ENCODE data around the gene SLU7.

The SLU7 gene

DNA sequence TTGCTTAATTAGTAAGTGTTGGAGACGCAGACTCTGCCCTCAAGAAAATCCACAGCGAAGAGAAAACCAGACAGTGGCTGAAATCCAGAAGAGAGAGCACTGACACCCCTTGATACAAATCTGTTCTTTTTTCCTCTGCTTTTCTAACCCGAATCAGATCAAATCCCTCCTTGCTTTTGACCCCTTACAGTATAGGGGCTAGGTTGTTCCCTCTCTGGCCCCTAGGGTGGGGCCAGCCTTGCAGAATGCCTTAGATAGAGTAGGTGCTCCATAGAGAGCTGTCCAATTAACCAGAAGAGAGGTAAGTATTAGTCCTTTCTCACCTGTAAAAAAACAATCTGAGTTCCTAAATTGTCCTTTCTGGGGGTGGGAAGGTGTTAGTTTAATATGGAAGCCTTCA is 58.6 kb downstream of the SLU7 start:
- Histone ChIP-seq H3K27ac (ENCODE audit: poor library complexity, severe bottlenecking) (no peak overlapping the region), H3K4me1 (ENCODE audit: insufficient read depth, poor library complexity, severe bottlenecking) (no peaks in the 10 kb centered on the region), H3K36me3 (ENCODE audit: low read depth) (no peaks in the 10 kb centered on the region), H3K4me3 (ENCODE audit: severe bottlenecking) (no peak overlapping the region), H3K27me3 (ENCODE audit: insufficient read depth, poor library complexity, severe bottlenecking) (no peaks in the 10 kb centered on the region), H3K9me3 (ENCODE audit: severe bottlenecking) (no peaks in the 10 kb centered on the region)
- TF ChIP-seq, protein P1, sequence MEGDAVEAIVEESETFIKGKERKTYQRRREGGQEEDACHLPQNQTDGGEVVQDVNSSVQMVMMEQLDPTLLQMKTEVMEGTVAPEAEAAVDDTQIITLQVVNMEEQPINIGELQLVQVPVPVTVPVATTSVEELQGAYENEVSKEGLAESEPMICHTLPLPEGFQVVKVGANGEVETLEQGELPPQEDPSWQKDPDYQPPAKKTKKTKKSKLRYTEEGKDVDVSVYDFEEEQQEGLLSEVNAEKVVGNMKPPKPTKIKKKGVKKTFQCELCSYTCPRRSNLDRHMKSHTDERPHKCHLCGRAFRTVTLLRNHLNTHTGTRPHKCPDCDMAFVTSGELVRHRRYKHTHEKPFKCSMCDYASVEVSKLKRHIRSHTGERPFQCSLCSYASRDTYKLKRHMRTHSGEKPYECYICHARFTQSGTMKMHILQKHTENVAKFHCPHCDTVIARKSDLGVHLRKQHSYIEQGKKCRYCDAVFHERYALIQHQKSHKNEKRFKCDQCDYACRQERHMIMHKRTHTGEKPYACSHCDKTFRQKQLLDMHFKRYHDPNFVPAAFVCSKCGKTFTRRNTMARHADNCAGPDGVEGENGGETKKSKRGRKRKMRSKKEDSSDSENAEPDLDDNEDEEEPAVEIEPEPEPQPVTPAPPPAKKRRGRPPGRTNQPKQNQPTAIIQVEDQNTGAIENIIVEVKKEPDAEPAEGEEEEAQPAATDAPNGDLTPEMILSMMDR (IDR thresholded peaks at IDR 0.05; ENCODE audit: poor library complexity, severe bottlenecking), result no peak
- DNase-seq (ENCODE audit: low spot score), result no peak
- no peak for ATAC-seq (ENCODE audit: low read depth)

DNA sequence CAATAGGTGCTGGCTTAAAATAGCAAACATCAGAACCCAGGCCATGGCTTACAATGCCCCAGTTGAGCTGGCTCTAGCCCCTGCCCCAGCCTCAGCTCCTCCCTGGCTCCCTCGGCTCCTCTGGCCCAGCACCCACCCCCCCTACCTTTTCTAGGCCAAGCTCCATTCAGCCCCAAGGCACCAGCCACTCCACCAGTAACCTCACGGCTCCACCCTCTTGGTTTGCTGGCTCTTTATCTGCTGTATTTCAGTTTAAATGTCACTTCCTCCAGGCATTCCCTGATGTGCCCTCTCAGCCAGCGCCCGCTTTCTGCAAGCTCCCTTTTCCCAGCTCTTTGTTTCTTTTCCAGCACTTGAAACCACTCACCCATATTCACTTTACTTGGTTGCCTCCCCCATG is 59.1 kb downstream of the SLU7 start:
- DNase-seq (ENCODE audit: low spot score) (no peak), ATAC-seq (ENCODE audit: low read depth) (peak; percentile 32; the same call in 1 of the 3 replicates)
- Histone ChIP-seq H3K36me3 (ENCODE audit: low read depth) (no peaks in the 10 kb centered on the region), H3K4me1 (ENCODE audit: insufficient read depth, poor library complexity, severe bottlenecking) (no peaks in the 10 kb centered on the region), H3K9me3 (ENCODE audit: severe bottlenecking) (no peaks in the 10 kb centered on the region), H3K27me3 (ENCODE audit: insufficient read depth, poor library complexity, severe bottlenecking) (no peaks in the 10 kb centered on the region), H3K4me3 (ENCODE audit: severe bottlenecking) (no peak overlapping the region), H3K27ac (ENCODE audit: poor library complexity, severe bottlenecking) (no peak overlapping the region)
- TF ChIP-seq, protein P1 (IDR thresholded peaks at IDR 0.05; ENCODE audit: poor library complexity, severe bottlenecking), result no peak

DNA sequence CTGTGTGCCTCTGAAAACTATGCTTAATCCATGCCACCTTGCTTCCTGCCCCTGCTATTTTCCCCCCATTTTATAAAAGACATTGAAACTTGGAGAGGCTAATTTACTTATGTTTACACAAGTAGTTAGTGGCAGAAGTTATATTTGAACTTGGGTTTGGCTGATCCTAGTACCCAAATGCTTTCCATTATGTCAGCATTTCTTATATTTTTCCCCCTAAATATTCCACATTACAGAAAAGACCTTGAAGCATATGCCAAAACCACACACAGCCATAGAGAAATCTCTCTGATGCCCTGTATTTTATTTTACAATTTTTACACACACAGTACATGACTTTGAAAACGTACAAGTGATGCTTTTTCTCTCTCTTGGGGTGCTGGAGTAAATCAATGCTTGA is 59.6 kb downstream of the SLU7 start:
- no peaks in the 10 kb centered on the region for H3K4me1 ChIP-seq (ENCODE audit: insufficient read depth, poor library complexity, severe bottlenecking)
- no peak overlapping the region for H3K4me3 ChIP-seq (ENCODE audit: severe bottlenecking)
- no peak for DNase-seq (ENCODE audit: low spot score)
- H3K9me3 ChIP-seq (ENCODE audit: severe bottlenecking), result no peaks in the 10 kb centered on the region
- H3K27me3 ChIP-seq (ENCODE audit: insufficient read depth, poor library complexity, severe bottlenecking), result no peaks in the 10 kb centered on the region
- no peak overlapping the region for H3K27ac ChIP-seq (ENCODE audit: poor library complexity, severe bottlenecking)
- TF ChIP-seq, protein P1 (IDR thresholded peaks at IDR 0.05; ENCODE audit: poor library complexity, severe bottlenecking), result no peak
- ATAC-seq (ENCODE audit: low read depth), result no peak
- H3K36me3 ChIP-seq (ENCODE audit: low read depth), result no peaks in the 10 kb centered on the region

DNA sequence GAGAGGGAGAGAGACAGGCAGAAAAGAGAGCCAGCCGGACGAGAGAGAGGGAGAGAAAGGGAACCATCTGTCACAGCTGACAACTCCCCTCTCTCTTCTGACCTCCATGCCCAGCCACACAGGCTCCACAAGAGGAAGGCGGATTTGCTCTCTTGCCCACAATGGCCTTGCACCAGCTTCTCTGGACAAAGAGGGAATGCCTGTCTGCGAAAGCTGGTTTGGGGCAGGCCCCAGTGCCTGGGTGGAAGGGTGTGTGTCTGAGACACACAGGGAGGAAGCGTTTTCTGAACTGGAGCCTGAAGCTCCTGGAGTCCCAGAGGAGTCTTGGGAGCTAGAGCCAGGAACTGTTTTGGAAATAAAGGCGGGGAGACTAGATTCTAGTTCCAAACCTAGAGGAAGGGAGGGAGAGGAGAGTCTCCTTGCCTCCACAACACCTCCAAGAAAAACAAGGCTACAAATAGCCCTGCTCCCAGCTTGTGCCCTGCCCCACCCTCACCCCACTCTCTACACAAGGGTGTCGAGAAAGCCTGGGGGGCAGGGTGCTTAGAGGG is 60.9 kb downstream of the SLU7 start:
- no peak overlapping the region for H3K27ac ChIP-seq (ENCODE audit: poor library complexity, severe bottlenecking)
- H3K36me3 ChIP-seq (ENCODE audit: low read depth), result no peaks in the 10 kb centered on the region
- no peaks in the 10 kb centered on the region for H3K4me1 ChIP-seq (ENCODE audit: insufficient read depth, poor library complexity, severe bottlenecking)
- TF ChIP-seq, protein P1 (IDR thresholded peaks at IDR 0.05; ENCODE audit: poor library complexity, severe bottlenecking), result no peak
- no peaks in the 10 kb centered on the region for H3K9me3 ChIP-seq (ENCODE audit: severe bottlenecking)
- no peak overlapping the region for H3K4me3 ChIP-seq (ENCODE audit: severe bottlenecking)
- no peaks in the 10 kb centered on the region for H3K27me3 ChIP-seq (ENCODE audit: insufficient read depth, poor library complexity, severe bottlenecking)
- ATAC-seq (ENCODE audit: low read depth) (no peak), DNase-seq (ENCODE audit: low spot score) (no peak)

DNA sequence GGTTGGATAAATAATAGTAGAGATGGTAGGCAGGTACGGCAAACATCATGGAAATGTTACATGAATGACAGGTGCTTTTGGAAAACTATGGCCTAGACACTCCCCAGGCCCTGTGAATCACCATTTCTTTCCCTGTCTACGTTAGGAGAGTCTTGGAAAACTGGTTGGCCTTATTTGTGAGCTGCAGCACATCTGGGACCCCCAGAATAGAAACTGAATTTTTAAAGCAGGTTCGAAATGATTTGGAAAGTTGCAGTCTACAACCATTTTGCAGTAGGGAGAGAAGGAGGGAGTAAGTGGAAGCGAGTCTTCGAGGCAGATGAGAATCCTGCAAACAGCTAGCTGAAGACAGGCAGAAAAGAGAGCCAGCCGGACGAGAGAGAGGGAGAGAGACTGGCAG is 61.5 kb downstream of the SLU7 start:
- Histone ChIP-seq H3K36me3 (ENCODE audit: low read depth) (no peaks in the 10 kb centered on the region), H3K4me3 (ENCODE audit: severe bottlenecking) (no peak overlapping the region), H3K4me1 (ENCODE audit: insufficient read depth, poor library complexity, severe bottlenecking) (no peaks in the 10 kb centered on the region), H3K27me3 (ENCODE audit: insufficient read depth, poor library complexity, severe bottlenecking) (no peaks in the 10 kb centered on the region), H3K9me3 (ENCODE audit: severe bottlenecking) (no peaks in the 10 kb centered on the region), H3K27ac (ENCODE audit: poor library complexity, severe bottlenecking) (no peak overlapping the region)
- DNase-seq (ENCODE audit: low spot score) (no peak), ATAC-seq (ENCODE audit: low read depth) (no peak)
- TF ChIP-seq, protein P1 (IDR thresholded peaks at IDR 0.05; ENCODE audit: poor library complexity, severe bottlenecking), result no peak
